HepG2 (cell line): ENCODE data around the gene NYAP2. TPM values are rescaled to one million over a fixed set of nuclear protein-coding genes. Genes with fewer than 3 reads are reported as not detected.

ENCODE experiments used
- ATAC-seq: fragments of 200-7000 bp; cut with Tn5 transposase; 3 replicates; pipeline ENCODE4 v1.9.1; 2020; ENCODE audit warnings: mild to moderate bottlenecking, moderate library complexity
- BruUV-seq: library from RNA; stranded (reverse); fragments of 400-500 nt; replicated peaks from 2 replicates; lab custom pipeline; 2021; lab: Mats Ljungman, UMichigan
- CTCF ChIA-PET: fragments of 300-600 bp; formaldehyde crosslinking; extraction: SDS; loops from one replicate; lab custom pipeline; 2021; ENCODE audit warnings: low total read pairs, inconsistent platforms, low intra/inter-chr PET ratio; lab: Yijun Ruan, JAX
- POLR2A ChIA-PET: fragments of 350-600 bp; sonication (Branson Sonifier 250); formaldehyde crosslinking; loops from one replicate; lab custom pipeline; 2020; ENCODE audit warnings: antibody characterized with exemption, inconsistent platforms; lab: Yijun Ruan, JAX
- DNase-seq: peaks from one replicate; pipeline ENCODE4 v3.0.0-alpha.2; 2015; ENCODE audit warnings: low spot score
- FAIRE-seq: peaks from 3 replicates; lab custom pipeline; 2011; peaks lifted over from hg19 to GRCh38; lab: Jason Lieb, UNC
- H2AFZ ChIP-seq: one replicate; pipeline ENCODE4 v1.6.1; 2011; ENCODE audit warnings: low read length, inconsistent platforms
- H3K27ac ChIP-seq: fragments of 300-600 bp; 3 replicates; pipeline ENCODE4 v1.8.0; 2011; ENCODE audit warnings: mixed run types, mild to moderate bottlenecking, mixed read lengths, low read length, inconsistent platforms; ENCODE audit not compliant: insufficient read depth; ENCODE audit errors: extremely low read length
- H3K27me3 ChIP-seq, 2 experiments: fragments of 200-600 bp in 1 of 2; 2 replicates in 1 of 2; 3 replicates in 1 of 2; pipeline versions ENCODE4 v1.6.0 to v1.8.0; 2011; ENCODE audit warnings: low read length in 2 of 2, mild to moderate bottlenecking in 2 of 2, moderate library complexity in 2 of 2, inconsistent platforms in 1 of 2; ENCODE audit not compliant: insufficient read depth in 2 of 2, control insufficient read depth in 1 of 2
- H3K36me3 ChIP-seq, 2 experiments: fragments of 200-600 bp in 1 of 2; replicated peaks in 1 of 2; 2 replicates in 1 of 2; 3 replicates in 1 of 2; pipeline versions ENCODE4 v1.5.1 to v1.8.0; 2011; ENCODE audit warnings: low read length in 2 of 2, inconsistent platforms in 1 of 2; ENCODE audit not compliant: insufficient read depth in 2 of 2, control insufficient read depth in 1 of 2
- H3K4me1 ChIP-seq: 2 replicates; pipeline ENCODE4 v1.5.1; 2012; ENCODE audit warnings: low read length, inconsistent platforms; ENCODE audit not compliant: insufficient read depth
- H3K4me2 ChIP-seq: 2 replicates; pipeline ENCODE4 v1.6.0; 2011; ENCODE audit warnings: low read depth, low read length, inconsistent platforms
- H3K4me3 ChIP-seq, 3 experiments: fragments of 200-600 bp in 1 of 3; sonication (generic), shearing (Covaris generic) in 1 of 3; replicated peaks in 1 of 3; 2 replicates each; pipeline ENCODE4 v1.5.1; 2011 to 2016; ENCODE audit warnings: low read length in 3 of 3, inconsistent platforms in 2 of 3, low read depth in 2 of 3, mild to moderate bottlenecking in 2 of 3, control low read depth in 1 of 3, mixed read lengths in 1 of 3; ENCODE audit not compliant: insufficient read depth in 1 of 3
- H3K79me2 ChIP-seq: one replicate; pipeline ENCODE4 v1.6.1; 2011; ENCODE audit warnings: low read length, inconsistent platforms; ENCODE audit not compliant: insufficient read depth
- H3K9ac ChIP-seq: 2 replicates; pipeline ENCODE4 v1.6.0; 2011; ENCODE audit warnings: mild to moderate bottlenecking, low read depth, low read length, inconsistent platforms; ENCODE audit not compliant: insufficient read depth
- H3K9me3 ChIP-seq: 2 replicates; pipeline ENCODE4 v1.5.1; 2012; ENCODE audit warnings: mild to moderate bottlenecking, low read length
- H4K20me1 ChIP-seq: 2 replicates; pipeline ENCODE4 v1.6.0; 2011; ENCODE audit warnings: inconsistent platforms, mild to moderate bottlenecking, low read length, moderate library complexity; ENCODE audit not compliant: insufficient read depth
- BRCA1 ChIP-seq: sonication (generic); formaldehyde crosslinking; IDR thresholded peaks from 2 replicates; pipeline ENCODE4 v1.4.0; 2020; ENCODE audit warnings: missing genetic modification reagents
- CBFB ChIP-seq: sonication (generic); formaldehyde crosslinking; IDR thresholded peaks from 2 replicates; pipeline ENCODE4 v1.4.0; 2020; ENCODE audit warnings: missing genetic modification reagents
- DR1 ChIP-seq: sonication (generic); formaldehyde crosslinking; IDR thresholded peaks from 2 replicates; pipeline ENCODE4 v1.8.0; 2021; ENCODE audit warnings: mild to moderate bottlenecking, missing genetic modification reagents, inconsistent platforms
- FOXP1 ChIP-seq, 2 experiments: fragments of 450-650 bp in 1 of 2; IDR thresholded peaks; 2 replicates each; pipeline ENCODE4 v1.6.1; 2017 to 2018; ENCODE audit warnings: antibody characterized with exemption in 1 of 2
- GATAD2A ChIP-seq: IDR thresholded peaks from 2 replicates; pipeline ENCODE4 v1.6.1; 2016
- MAF1 ChIP-seq: sonication (generic); formaldehyde crosslinking; IDR thresholded peaks from 2 replicates; pipeline ENCODE4 v1.5.0; 2020; ENCODE audit warnings: missing genetic modification reagents, borderline replicate concordance
- NR2F2 ChIP-seq: IDR thresholded peaks from 2 replicates; pipeline ENCODE4 v1.6.1; 2012; ENCODE audit warnings: low read depth, inconsistent platforms, borderline replicate concordance
- RXRA ChIP-seq: sonication (generic); formaldehyde crosslinking; IDR thresholded peaks from 2 replicates; pipeline ENCODE4 v1.5.1; 2020; ENCODE audit warnings: missing genetic modification reagents
- ZNF263 ChIP-seq: sonication (generic); formaldehyde crosslinking; IDR thresholded peaks from 2 replicates; pipeline ENCODE4 v1.4.0; 2020; ENCODE audit warnings: missing genetic modification reagents
- WGBS: methylation state at CpG from one replicate; pipeline ENCODE4 v1.1.6; 2017; ENCODE audit warnings: low lambda C conversion rate; 5-methylcytosine and 5-hydroxymethylcytosine counted together
- in situ Hi-C: cut with HindIII; loops from 2 replicates; pipeline ENCODE4 v1.10.0; 2017; ENCODE audit warnings: low pct_unique_long_range_greater_than_20kb; ENCODE audit not compliant: extremely low pct_ligation_motif_present
- intact Hi-C: fragments of 100-400 bp; cut with micrococcal nuclease; formaldehyde crosslinking; loops from one replicate; pipeline ENCODE4 v1.10.0; 2022; ENCODE audit not compliant: unreplicated experiment
- polyA plus RNA-seq, 8 experiments: library from polyadenylated mRNA; depleted of rRNA in 3 of 8; stranded (reverse) in 7 of 8; unstranded in 1 of 8; fragments of >200 nt; fragmentation: Illumina TruSeq in 4 of 8; extraction: Trizol in 4 of 8; gene quantifications; 2 replicates each; pipeline versions ENCODE4 v1.2.1 to v1.2.3, GENCODE V29; 2011 to 2016; ENCODE audit warnings: low read depth in 4 of 8, missing spikeins in 1 of 8, mixed read lengths in 1 of 8; ENCODE audit not compliant: insufficient read depth in 1 of 8
- total RNA-seq, 5 experiments: library from RNA; depleted of rRNA; stranded (reverse); fragments of >200 nt; fragmentation: Illumina TruSeq; extraction: Trizol; gene quantifications; 2 replicates each; pipeline ENCODE4 v1.2.3, GENCODE V29; 2016; ENCODE audit warnings: low read depth in 1 of 5
- TF ChIP-seq, protein P1 (sequence below): sonication (generic); formaldehyde crosslinking; IDR thresholded peaks from 2 replicates; pipeline ENCODE4 v1.4.0; 2020; ENCODE audit warnings: missing genetic modification reagents
- TF ChIP-seq, protein P2 (sequence below): sonication (generic); formaldehyde crosslinking; IDR thresholded peaks from 2 replicates; pipeline ENCODE4 v1.4.0; 2020; ENCODE audit warnings: missing genetic modification reagents, borderline replicate concordance
- TF ChIP-seq, protein P3 (sequence below): sonication (generic); formaldehyde crosslinking; IDR thresholded peaks from 2 replicates; pipeline ENCODE4 v1.5.1; 2020; ENCODE audit warnings: missing genetic modification reagents, mild to moderate bottlenecking, borderline replicate concordance
- TF ChIP-seq, protein P4 (sequence below): sonication (generic); formaldehyde crosslinking; IDR thresholded peaks from 2 replicates; pipeline ENCODE4 v1.4.0; 2020; ENCODE audit warnings: missing genetic modification reagents, borderline replicate concordance
- TF ChIP-seq, protein P5 (sequence below): sonication (generic); formaldehyde crosslinking; IDR thresholded peaks from 2 replicates; pipeline ENCODE4 v1.4.0; 2020; ENCODE audit warnings: mild to moderate bottlenecking, missing genetic modification reagents

NYAP2 gene
- total and polyA plus RNA-seq, 2 of the 13 experiments (the other 11 are each of a cell fraction or from before 2014, with no cell fraction given), result not detected

DNA sequence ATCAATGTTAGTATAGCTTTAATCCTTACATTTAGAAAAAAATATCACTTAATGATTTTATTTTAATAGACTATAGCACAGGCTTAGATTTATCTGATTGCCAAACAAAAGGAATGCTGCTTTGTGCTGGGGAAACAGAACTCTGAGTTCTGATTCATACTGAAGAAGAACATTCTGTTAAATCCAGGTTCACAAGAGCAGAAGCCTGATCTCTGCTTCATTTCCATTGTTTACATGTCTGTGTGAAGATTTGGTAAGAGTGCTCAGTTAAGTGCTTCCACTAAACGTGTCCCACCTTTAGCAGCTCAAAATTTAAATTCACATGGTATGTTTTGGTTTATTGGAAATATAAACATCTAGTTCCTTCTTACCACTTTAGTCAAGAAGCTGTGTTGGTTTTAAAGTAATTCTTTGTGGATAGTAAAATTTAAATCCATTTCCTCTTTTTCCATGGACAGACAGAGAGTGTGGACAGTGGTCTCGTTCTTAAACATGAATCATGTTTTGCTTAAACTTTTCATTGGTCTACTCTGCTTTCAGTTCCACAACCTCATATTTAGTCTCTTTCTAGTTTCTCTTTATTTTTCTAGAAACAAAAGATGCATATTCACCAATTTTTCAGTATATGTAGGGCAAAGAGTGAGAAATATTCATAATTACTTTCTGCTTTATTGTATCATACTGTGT lies 59.1 kb downstream of the NYAP2 start:
- H3K4me2 ChIP-seq, result no peak overlapping the region
- no peaks in the 10 kb centered on the region for H4K20me1 ChIP-seq
- TF ChIP-seq, protein P1, sequence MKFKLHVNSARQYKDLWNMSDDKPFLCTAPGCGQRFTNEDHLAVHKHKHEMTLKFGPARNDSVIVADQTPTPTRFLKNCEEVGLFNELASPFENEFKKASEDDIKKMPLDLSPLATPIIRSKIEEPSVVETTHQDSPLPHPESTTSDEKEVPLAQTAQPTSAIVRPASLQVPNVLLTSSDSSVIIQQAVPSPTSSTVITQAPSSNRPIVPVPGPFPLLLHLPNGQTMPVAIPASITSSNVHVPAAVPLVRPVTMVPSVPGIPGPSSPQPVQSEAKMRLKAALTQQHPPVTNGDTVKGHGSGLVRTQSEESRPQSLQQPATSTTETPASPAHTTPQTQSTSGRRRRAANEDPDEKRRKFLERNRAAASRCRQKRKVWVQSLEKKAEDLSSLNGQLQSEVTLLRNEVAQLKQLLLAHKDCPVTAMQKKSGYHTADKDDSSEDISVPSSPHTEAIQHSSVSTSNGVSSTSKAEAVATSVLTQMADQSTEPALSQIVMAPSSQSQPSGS (CRISPR knock-in tag), result no peak
- TF ChIP-seq GATAD2A (CRISPR knock-in tag) (no peak), DR1 (CRISPR knock-in tag) (no peak), ZNF263 (CRISPR knock-in tag) (no peak), CBFB (CRISPR knock-in tag) (no peak), RXRA (CRISPR knock-in tag) (no peak), FOXP1 (IDR thresholded peaks at IDR 0.05) (no peak), FOXP1 (CRISPR knock-in tag; IDR thresholded peaks at IDR 0.05) (no peak), BRCA1 (CRISPR knock-in tag) (no peak), NR2F2 (no peak), MAF1 (CRISPR knock-in tag) (no peak)
- TF ChIP-seq, protein P2, sequence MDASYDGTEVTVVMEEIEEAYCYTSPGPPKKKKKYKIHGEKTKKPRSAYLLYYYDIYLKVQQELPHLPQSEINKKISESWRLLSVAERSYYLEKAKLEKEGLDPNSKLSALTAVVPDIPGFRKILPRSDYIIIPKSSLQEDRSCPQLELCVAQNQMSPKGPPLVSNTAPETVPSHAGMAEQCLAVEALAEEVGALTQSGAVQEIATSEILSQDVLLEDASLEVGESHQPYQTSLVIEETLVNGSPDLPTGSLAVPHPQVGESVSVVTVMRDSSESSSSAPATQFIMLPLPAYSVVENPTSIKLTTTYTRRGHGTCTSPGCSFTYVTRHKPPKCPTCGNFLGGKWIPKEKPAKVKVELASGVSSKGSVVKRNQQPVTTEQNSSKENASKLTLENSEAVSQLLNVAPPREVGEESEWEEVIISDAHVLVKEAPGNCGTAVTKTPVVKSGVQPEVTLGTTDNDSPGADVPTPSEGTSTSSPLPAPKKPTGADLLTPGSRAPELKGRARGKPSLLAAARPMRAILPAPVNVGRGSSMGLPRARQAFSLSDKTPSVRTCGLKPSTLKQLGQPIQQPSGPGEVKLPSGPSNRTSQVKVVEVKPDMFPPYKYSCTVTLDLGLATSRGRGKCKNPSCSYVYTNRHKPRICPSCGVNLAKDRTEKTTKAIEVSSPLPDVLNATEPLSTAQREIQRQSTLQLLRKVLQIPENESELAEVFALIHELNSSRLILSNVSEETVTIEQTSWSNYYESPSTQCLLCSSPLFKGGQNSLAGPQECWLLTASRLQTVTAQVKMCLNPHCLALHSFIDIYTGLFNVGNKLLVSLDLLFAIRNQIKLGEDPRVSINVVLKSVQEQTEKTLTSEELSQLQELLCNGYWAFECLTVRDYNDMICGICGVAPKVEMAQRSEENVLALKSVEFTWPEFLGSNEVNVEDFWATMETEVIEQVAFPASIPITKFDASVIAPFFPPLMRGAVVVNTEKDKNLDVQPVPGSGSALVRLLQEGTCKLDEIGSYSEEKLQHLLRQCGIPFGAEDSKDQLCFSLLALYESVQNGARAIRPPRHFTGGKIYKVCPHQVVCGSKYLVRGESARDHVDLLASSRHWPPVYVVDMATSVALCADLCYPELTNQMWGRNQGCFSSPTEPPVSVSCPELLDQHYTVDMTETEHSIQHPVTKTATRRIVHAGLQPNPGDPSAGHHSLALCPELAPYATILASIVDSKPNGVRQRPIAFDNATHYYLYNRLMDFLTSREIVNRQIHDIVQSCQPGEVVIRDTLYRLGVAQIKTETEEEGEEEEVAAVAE (CRISPR knock-in tag), result no peak
- TF ChIP-seq, protein P3, sequence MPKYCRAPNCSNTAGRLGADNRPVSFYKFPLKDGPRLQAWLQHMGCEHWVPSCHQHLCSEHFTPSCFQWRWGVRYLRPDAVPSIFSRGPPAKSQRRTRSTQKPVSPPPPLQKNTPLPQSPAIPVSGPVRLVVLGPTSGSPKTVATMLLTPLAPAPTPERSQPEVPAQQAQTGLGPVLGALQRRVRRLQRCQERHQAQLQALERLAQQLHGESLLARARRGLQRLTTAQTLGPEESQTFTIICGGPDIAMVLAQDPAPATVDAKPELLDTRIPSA (CRISPR knock-in tag), result no peak
- TF ChIP-seq, protein P4, sequence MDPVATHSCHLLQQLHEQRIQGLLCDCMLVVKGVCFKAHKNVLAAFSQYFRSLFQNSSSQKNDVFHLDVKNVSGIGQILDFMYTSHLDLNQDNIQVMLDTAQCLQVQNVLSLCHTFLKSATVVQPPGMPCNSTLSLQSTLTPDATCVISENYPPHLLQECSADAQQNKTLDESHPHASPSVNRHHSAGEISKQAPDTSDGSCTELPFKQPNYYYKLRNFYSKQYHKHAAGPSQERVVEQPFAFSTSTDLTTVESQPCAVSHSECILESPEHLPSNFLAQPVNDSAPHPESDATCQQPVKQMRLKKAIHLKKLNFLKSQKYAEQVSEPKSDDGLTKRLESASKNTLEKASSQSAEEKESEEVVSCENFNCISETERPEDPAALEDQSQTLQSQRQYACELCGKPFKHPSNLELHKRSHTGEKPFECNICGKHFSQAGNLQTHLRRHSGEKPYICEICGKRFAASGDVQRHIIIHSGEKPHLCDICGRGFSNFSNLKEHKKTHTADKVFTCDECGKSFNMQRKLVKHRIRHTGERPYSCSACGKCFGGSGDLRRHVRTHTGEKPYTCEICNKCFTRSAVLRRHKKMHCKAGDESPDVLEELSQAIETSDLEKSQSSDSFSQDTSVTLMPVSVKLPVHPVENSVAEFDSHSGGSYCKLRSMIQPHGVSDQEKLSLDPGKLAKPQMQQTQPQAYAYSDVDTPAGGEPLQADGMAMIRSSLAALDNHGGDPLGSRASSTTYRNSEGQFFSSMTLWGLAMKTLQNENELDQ (CRISPR knock-in tag), result no peak
- TF ChIP-seq, protein P5, sequence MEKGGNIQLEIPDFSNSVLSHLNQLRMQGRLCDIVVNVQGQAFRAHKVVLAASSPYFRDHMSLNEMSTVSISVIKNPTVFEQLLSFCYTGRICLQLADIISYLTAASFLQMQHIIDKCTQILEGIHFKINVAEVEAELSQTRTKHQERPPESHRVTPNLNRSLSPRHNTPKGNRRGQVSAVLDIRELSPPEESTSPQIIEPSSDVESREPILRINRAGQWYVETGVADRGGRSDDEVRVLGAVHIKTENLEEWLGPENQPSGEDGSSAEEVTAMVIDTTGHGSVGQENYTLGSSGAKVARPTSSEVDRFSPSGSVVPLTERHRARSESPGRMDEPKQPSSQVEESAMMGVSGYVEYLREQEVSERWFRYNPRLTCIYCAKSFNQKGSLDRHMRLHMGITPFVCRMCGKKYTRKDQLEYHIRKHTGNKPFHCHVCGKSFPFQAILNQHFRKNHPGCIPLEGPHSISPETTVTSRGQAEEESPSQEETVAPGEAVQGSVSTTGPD, result no peak

More for the DNA sequence above, 59.1 kb downstream of the NYAP2 start:
- Histone ChIP-seq H3K79me2 (no peaks in the 10 kb centered on the region), H3K36me3 (no peaks in the 10 kb centered on the region), H3K9ac (no peak overlapping the region), H3K9me3 (no peaks in the 10 kb centered on the region), H2AFZ (no peak overlapping the region), H3K4me3 (no peak overlapping the region), H3K4me1 (no peaks in the 10 kb centered on the region), H3K27ac (no peak overlapping the region), H3K27me3 (no peaks in the 10 kb centered on the region; a peak in 2 of 5 replicates)
- ChIA-PET POLR2A (no interaction called here), CTCF (no interaction called here)
- in situ Hi-C loops, result no loop called here
- no peak for ATAC-seq
- 6% methylated on average over 2 of the region's 2 CpGs for WGBS
- intact Hi-C loops, result no loop called here
- DNase-seq, result no peak
- no peak for FAIRE-seq
- BruUV-seq, result no TSS peak
